Lung (tissue), 12 donors: ENCODE measurements around the gene NDFIP1. TPM values are rescaled to one million over a fixed set of nuclear protein-coding genes. Genes with fewer than 3 reads are reported as not detected.

Experiments used
- ATAC-seq: fragments of 200-7000 bp; cut with Tn5 transposase; one replicate; pipeline ENCODE4 v1.9.1; 2020; ENCODE audit warnings: moderate number of reproducible peaks; ENCODE audit not compliant: insufficient read depth, low FRiP score
- DNase-seq, 3 donors: peaks; one replicate each; pipeline ENCODE4 v3.0.0-alpha.2; 2013 to 2017
- H3K27ac ChIP-seq, 2 donors: one replicate each; pipeline ENCODE4 v1.5.1; 2013; ENCODE audit warnings: mild to moderate bottlenecking in 2 of 2, moderate library complexity in 2 of 2, control low read depth in 1 of 2, inconsistent platforms in 1 of 2, low read depth in 1 of 2, low read length in 1 of 2
- H3K27me3 ChIP-seq, 3 donors: one replicate each; pipeline ENCODE4 v1.5.1; 2013; ENCODE audit warnings: low read length in 2 of 3; ENCODE audit not compliant: control insufficient read depth in 3 of 3, insufficient read depth in 3 of 3
- H3K36me3 ChIP-seq, 4 donors: one replicate each; pipeline ENCODE4 v1.5.1; 2013; ENCODE audit warnings: low read length in 4 of 4, mild to moderate bottlenecking in 1 of 4, moderate library complexity in 1 of 4; ENCODE audit not compliant: control insufficient read depth in 4 of 4, insufficient read depth in 4 of 4
- H3K4me1 ChIP-seq, 5 donors: one replicate each; pipeline ENCODE4 v1.5.1; 2013; ENCODE audit warnings: low read length in 5 of 5, mild to moderate bottlenecking in 2 of 5, moderate library complexity in 1 of 5; ENCODE audit not compliant: control insufficient read depth in 5 of 5, insufficient read depth in 5 of 5
- H3K4me3 ChIP-seq: one replicate; pipeline ENCODE4 v1.5.1; 2013; ENCODE audit warnings: mild to moderate bottlenecking, control low read depth, moderate library complexity
- H3K9ac ChIP-seq, 2 donors: one replicate each; pipeline ENCODE4 v1.5.1; 2013; ENCODE audit warnings: low read length in 2 of 2, control low read depth in 1 of 2; ENCODE audit not compliant: insufficient read depth in 1 of 2
- H3K9me3 ChIP-seq, 4 donors: one replicate each; pipeline ENCODE4 v1.5.1; 2013; ENCODE audit warnings: low read length in 3 of 4, mild to moderate bottlenecking in 1 of 4, moderate library complexity in 1 of 4; ENCODE audit not compliant: control insufficient read depth in 4 of 4, insufficient read depth in 3 of 4
- WGBS, 2 donors: extraction: QIAGEN DNeasy Blood & Tissue Kit; methylation state at CpG; one replicate each; pipeline ENCODE4 v1.1.7; 2013; 5-methylcytosine and 5-hydroxymethylcytosine counted together
- polyA plus RNA-seq, 2 donors: library from polyadenylated mRNA; stranded (reverse); fragments of 200-250 nt; gene quantifications; one replicate each; pipeline ENCODE4 v1.2.1, GENCODE V29; 2013
- total RNA-seq, 2 donors: library from RNA; depleted of rRNA in 1 of 2; stranded (reverse); fragments of >200 nt in 1 of 2; gene quantifications; one replicate each; pipeline ENCODE4 v1.2.1, GENCODE V29; 2014 to 2021
- TF ChIP-seq, protein P1 (sequence below): IDR thresholded peaks from 2 replicates; pipeline ENCODE4 v1.5.1; 2012; ENCODE audit warnings: mild to moderate bottlenecking; ENCODE audit errors: control extremely low read depth, extremely low read depth
- donor health status: control.
- donor health status: control.
- donor health status: Bipolar disorder and iron deficiency.
- donor health status: healthy.
- donor health status: DM: yes; HTN: yes; CAD: no.

NDFIP1 gene
- total and polyA plus RNA-seq, 4 donors: 31.5 to 106 (median 68.4) TPM

DNA sequence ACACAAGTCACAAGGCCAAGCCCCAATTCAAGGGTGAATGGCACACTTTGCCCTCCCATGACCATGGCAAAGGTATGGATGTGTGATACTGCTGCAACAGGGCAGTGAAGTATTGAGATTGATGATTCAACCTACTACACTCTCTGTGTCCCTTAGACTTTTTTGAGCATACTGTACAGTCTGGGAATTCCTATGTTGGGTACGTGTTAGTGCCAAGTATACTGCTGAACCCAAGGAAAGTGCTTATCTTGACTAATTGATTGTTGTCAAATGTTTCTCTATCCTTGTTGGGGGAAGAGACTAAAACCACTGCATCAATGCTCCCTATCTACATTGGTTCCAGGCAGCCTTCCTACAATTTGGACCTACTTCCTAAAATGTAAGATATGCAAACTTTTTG is 93.7 kb downstream of the NDFIP1 start:
- WGBS, 2 donors: 71 to 81% methylated on average over 1 of the region's 1 CpG
- no peaks in the 10 kb centered on the region for H3K27me3 ChIP-seq
- no peaks in the 10 kb centered on the region for H3K36me3 ChIP-seq
- no peaks in the 10 kb centered on the region for H3K9me3 ChIP-seq
- no peak for DNase-seq
- no peak overlapping the region for H3K4me3 ChIP-seq
- no peak overlapping the region for H3K9ac ChIP-seq
- no peaks in the 10 kb centered on the region for H3K4me1 ChIP-seq
- no peak overlapping the region for H3K27ac ChIP-seq
- ATAC-seq: no peak
- TF ChIP-seq, protein P1, sequence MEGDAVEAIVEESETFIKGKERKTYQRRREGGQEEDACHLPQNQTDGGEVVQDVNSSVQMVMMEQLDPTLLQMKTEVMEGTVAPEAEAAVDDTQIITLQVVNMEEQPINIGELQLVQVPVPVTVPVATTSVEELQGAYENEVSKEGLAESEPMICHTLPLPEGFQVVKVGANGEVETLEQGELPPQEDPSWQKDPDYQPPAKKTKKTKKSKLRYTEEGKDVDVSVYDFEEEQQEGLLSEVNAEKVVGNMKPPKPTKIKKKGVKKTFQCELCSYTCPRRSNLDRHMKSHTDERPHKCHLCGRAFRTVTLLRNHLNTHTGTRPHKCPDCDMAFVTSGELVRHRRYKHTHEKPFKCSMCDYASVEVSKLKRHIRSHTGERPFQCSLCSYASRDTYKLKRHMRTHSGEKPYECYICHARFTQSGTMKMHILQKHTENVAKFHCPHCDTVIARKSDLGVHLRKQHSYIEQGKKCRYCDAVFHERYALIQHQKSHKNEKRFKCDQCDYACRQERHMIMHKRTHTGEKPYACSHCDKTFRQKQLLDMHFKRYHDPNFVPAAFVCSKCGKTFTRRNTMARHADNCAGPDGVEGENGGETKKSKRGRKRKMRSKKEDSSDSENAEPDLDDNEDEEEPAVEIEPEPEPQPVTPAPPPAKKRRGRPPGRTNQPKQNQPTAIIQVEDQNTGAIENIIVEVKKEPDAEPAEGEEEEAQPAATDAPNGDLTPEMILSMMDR: no peak

Other genes with a start within 250 kb of the NDFIP1 start
- gene PCDH1, start 230.4 kb upstream of the NDFIP1 start, total RNA-seq: 10 to 100 TPM; 43.6 to 70.2 TPM
- 10 to 100 TPM; 18.2 to 45.1 TPM for gene PCDH1, start 230.4 kb upstream of the NDFIP1 start, polyA plus RNA-seq
- gene DELE1, start 184.9 kb upstream of the NDFIP1 start, total RNA-seq: 100 to 1,000 TPM in 1 of 2 donors, 10 to 100 TPM in 1; 89.1 to 141 TPM
- 10 to 100 TPM; 46.3 to 49.3 TPM for gene DELE1, start 184.9 kb upstream of the NDFIP1 start, polyA plus RNA-seq
- 10 to 100 TPM; 17.0 to 34.2 TPM for gene PCDH12, start 150.6 kb upstream of the NDFIP1 start, total RNA-seq
- 1 to 10 TPM; 3.9 to 5.6 TPM for gene PCDH12, start 150.6 kb upstream of the NDFIP1 start, polyA plus RNA-seq
- 10 to 100 TPM; 53.3 to 66.0 TPM for gene RNF14, start 139.7 kb upstream of the NDFIP1 start, total RNA-seq
- 10 to 100 TPM; 16.8 to 36.9 TPM for gene RNF14, start 139.7 kb upstream of the NDFIP1 start, polyA plus RNA-seq
- gene GNPDA1, start 95.8 kb upstream of the NDFIP1 start, total RNA-seq: 10 to 100 TPM; 30.2 to 32.4 TPM
- gene GNPDA1, start 95.8 kb upstream of the NDFIP1 start, polyA plus RNA-seq: 10 to 100 TPM; 23.3 to 51.4 TPM
- gene SPRY4, start 216.2 kb downstream of the NDFIP1 start, total RNA-seq: 10 to 100 TPM; 23.6 to 33.9 TPM
- 10 to 100 TPM; 16.7 to 22.7 TPM for gene SPRY4, start 216.2 kb downstream of the NDFIP1 start, polyA plus RNA-seq